IMR-90 (cell line): ENCODE measurements around the gene RRP1. TPM values are rescaled to one million over a fixed set of nuclear protein-coding genes. Genes with fewer than 3 reads are reported as not detected.

Experiments used
- ATAC-seq: fragments of 200-7000 bp; cut with Tn5 transposase; 2 replicates; pipeline ENCODE4 v1.9.1; 2020; ENCODE audit warnings: low read depth, mild to moderate bottlenecking, moderate library complexity
- BruUV-seq: library from RNA; stranded (reverse); fragments of 400-500 nt; replicated peaks from 2 replicates; lab custom pipeline; 2021; lab: Mats Ljungman, UMichigan
- CTCF ChIA-PET: fragments of 300-600 bp; formaldehyde crosslinking; extraction: SDS; loops from one replicate; lab custom pipeline; 2021; ENCODE audit warnings: antibody characterized with exemption; lab: Yijun Ruan, JAX
- POLR2A ChIA-PET: fragments of 300-600 bp; sonication (Branson Sonifier 250); formaldehyde crosslinking; loops from one replicate; lab custom pipeline; 2022; ENCODE audit warnings: antibody characterized with exemption; ENCODE audit not compliant: unreplicated experiment; lab: Charles Lee
- DNase-seq: peaks from one replicate; pipeline ENCODE4 v3.0.0; 2013
- H2AFZ ChIP-seq: replicated peaks from 2 replicates; pipeline ENCODE3; 2013; ENCODE audit warnings: low read length, mild to moderate bottlenecking; ENCODE audit not compliant: poor library complexity
- H2AK5ac ChIP-seq: 2 replicates; pipeline ENCODE4 v1.6.1; 2013; ENCODE audit warnings: low read depth, low read length, inconsistent platforms
- H2AK9ac ChIP-seq: replicated peaks from 2 replicates; pipeline ENCODE3; 2013; ENCODE audit warnings: mild to moderate bottlenecking, low read depth, low read length, moderate library complexity; ENCODE audit not compliant: poor library complexity
- H2BK120ac ChIP-seq: 2 replicates; pipeline ENCODE4 v1.6.1; 2013; ENCODE audit warnings: low read depth, low read length, inconsistent platforms
- H2BK15ac ChIP-seq: 3 replicates; pipeline ENCODE4 v1.6.1; 2013; ENCODE audit warnings: low read depth, low read length, inconsistent platforms
- H2BK20ac ChIP-seq: 2 replicates; pipeline ENCODE4 v1.6.1; 2013; ENCODE audit warnings: low read depth, mild to moderate bottlenecking, inconsistent platforms, low read length, moderate library complexity
- H2BK5ac ChIP-seq: 2 replicates; pipeline ENCODE4 v1.6.1; 2013; ENCODE audit warnings: mild to moderate bottlenecking, low read depth, low read length, inconsistent platforms; ENCODE audit not compliant: poor library complexity, severe bottlenecking
- H3K14ac ChIP-seq: replicated peaks from 2 replicates; pipeline ENCODE4 v1.6.1; 2013; ENCODE audit warnings: low read depth, low read length, inconsistent platforms
- H3K18ac ChIP-seq: 2 replicates; pipeline ENCODE4 v1.6.1; 2013; ENCODE audit warnings: low read depth, low read length, control low read depth
- H3K23ac ChIP-seq: 2 replicates; pipeline ENCODE4 v1.6.1; 2013; ENCODE audit warnings: low read depth, low read length, inconsistent platforms
- H3K27ac ChIP-seq: 2 replicates; pipeline ENCODE4 v1.5.1; 2013; ENCODE audit warnings: mild to moderate bottlenecking, control low read depth, low read length; ENCODE audit not compliant: insufficient read depth
- H3K27me3 ChIP-seq: 2 replicates; pipeline ENCODE4 v1.6.1; 2013; ENCODE audit warnings: low read length; ENCODE audit not compliant: control insufficient read depth, insufficient read depth
- H3K36me3 ChIP-seq: 2 replicates; pipeline ENCODE4 v1.6.1; 2013; ENCODE audit warnings: low read length, mixed read lengths; ENCODE audit not compliant: control insufficient read depth, insufficient read depth
- H3K4ac ChIP-seq: 2 replicates; pipeline ENCODE4 v1.6.1; 2013; ENCODE audit warnings: low read depth, low read length, inconsistent platforms
- H3K4me1 ChIP-seq: 2 replicates; pipeline ENCODE4 v1.6.1; 2013; ENCODE audit warnings: low read length, mixed read lengths; ENCODE audit not compliant: control insufficient read depth, insufficient read depth
- H3K4me2 ChIP-seq: 2 replicates; pipeline ENCODE4 v1.6.1; 2013; ENCODE audit warnings: low read depth, mild to moderate bottlenecking, control low read depth, low read length, moderate library complexity
- H3K4me3 ChIP-seq: 2 replicates; pipeline ENCODE4 v1.5.1; 2013; ENCODE audit warnings: low read depth, mild to moderate bottlenecking, control low read depth, low read length, moderate library complexity; ENCODE audit not compliant: insufficient read depth
- H3K56ac ChIP-seq: 2 replicates; pipeline ENCODE4 v1.6.1; 2013; ENCODE audit warnings: low read length, inconsistent platforms; ENCODE audit not compliant: insufficient read depth; ENCODE audit errors: extremely low read depth
- H3K79me1 ChIP-seq, 2 experiments: 2 replicates each; pipeline ENCODE4 v1.6.1; 2013; ENCODE audit warnings: low read length in 2 of 2, inconsistent platforms in 1 of 2, low read depth in 1 of 2
- H3K9ac ChIP-seq: 2 replicates; pipeline ENCODE4 v1.6.1; 2013; ENCODE audit warnings: low read depth, low read length, control low read depth
- H3K9me1 ChIP-seq: 2 replicates; pipeline ENCODE4 v1.6.1; 2013; ENCODE audit warnings: low read length, inconsistent platforms; ENCODE audit not compliant: insufficient read depth
- H3K9me3 ChIP-seq: 2 replicates; pipeline ENCODE4 v1.6.1; 2013; ENCODE audit warnings: low read length; ENCODE audit not compliant: control insufficient read depth, insufficient read depth
- H4K20me1 ChIP-seq: 2 replicates; pipeline ENCODE4 v1.6.1; 2013; ENCODE audit warnings: low read length, inconsistent platforms; ENCODE audit not compliant: insufficient read depth
- H4K5ac ChIP-seq: 2 replicates; pipeline ENCODE4 v1.6.1; 2013; ENCODE audit warnings: mild to moderate bottlenecking, low read depth, low read length, control low read depth
- H4K8ac ChIP-seq, 2 experiments: 2 replicates each; pipeline ENCODE4 v1.6.1; 2013; ENCODE audit warnings: low read depth in 2 of 2, low read length in 2 of 2, control low read depth in 1 of 2, inconsistent platforms in 1 of 2
- H4K91ac ChIP-seq: 2 replicates; pipeline ENCODE4 v1.6.1; 2013; ENCODE audit warnings: low read depth, low read length, inconsistent platforms; ENCODE audit not compliant: insufficient read depth
- CEBPB ChIP-seq: IDR thresholded peaks from 2 replicates; pipeline ENCODE4 v1.6.1; 2012; ENCODE audit warnings: low read depth, low read length, improper control_type of control experiment
- CHD1 ChIP-seq: IDR thresholded peaks from 2 replicates; pipeline ENCODE4 v1.6.1; 2012; ENCODE audit warnings: low read depth, low read length, improper control_type of control experiment
- FOS ChIP-seq: fragments of 150-350 bp; IDR thresholded peaks from 2 replicates; pipeline ENCODE4 v1.6.1; 2016; ENCODE audit warnings: low read depth, low read length
- MAFK ChIP-seq: IDR thresholded peaks from 2 replicates; pipeline ENCODE4 v1.6.1; 2012; ENCODE audit warnings: low read depth, low read length, improper control_type of control experiment
- MAZ ChIP-seq: IDR thresholded peaks from 2 replicates; pipeline ENCODE4 v1.6.1; 2012; ENCODE audit warnings: low read depth, mild to moderate bottlenecking, low read length, improper control_type of control experiment, moderate library complexity, borderline replicate concordance
- MXI1 ChIP-seq: IDR thresholded peaks from 2 replicates; pipeline ENCODE4 v1.6.1; 2012; ENCODE audit warnings: low read depth, mild to moderate bottlenecking, low read length, moderate library complexity, borderline replicate concordance
- NFE2L2 ChIP-seq: fragments of 150-350 bp; IDR thresholded peaks from 2 replicates; pipeline ENCODE4 v1.6.1; 2016; ENCODE audit warnings: low read depth, mild to moderate bottlenecking, low read length
- RCOR1 ChIP-seq: IDR thresholded peaks from 2 replicates; pipeline ENCODE4 v1.6.1; 2012; ENCODE audit warnings: mild to moderate bottlenecking, low read length, improper control_type of control experiment; ENCODE audit not compliant: insufficient replicate concordance
- WGBS, 2 experiments: methylation state at CpG; one replicate each; pipeline versions ENCODE4 v1.1.5 to v1.1.7; 2013; ENCODE audit warnings: missing lambda C conversion rate in 2 of 2; ENCODE audit not compliant: insufficient read length in 1 of 2; ENCODE audit errors: extremely low coverage in 2 of 2; 5-methylcytosine and 5-hydroxymethylcytosine counted together
- dilution Hi-C: fragments of 300-500 bp; cut with HindIII; formaldehyde crosslinking; loops from one replicate; pipeline ENCODE4 v1.14.3; 2018; ENCODE audit warnings: low sequenced_read_pairs; ENCODE audit not compliant: unreplicated experiment
- in situ Hi-C: fragments of 300-500 bp; cut with MboI; formaldehyde crosslinking; loops from 3 replicates; pipeline ENCODE4 v1.14.3; 2019; ENCODE audit warnings: low sequenced_read_pairs, inconsistent platforms, mixed read lengths
- intact Hi-C: fragments of 100-400 bp; cut with micrococcal nuclease; formaldehyde crosslinking; loops from 2 replicates; pipeline ENCODE4 v1.10.0; 2022
- polyA plus RNA-seq, 3 experiments: library from polyadenylated mRNA; depleted of rRNA; stranded (reverse); fragments of >200 nt; gene quantifications; 2 replicates each; pipeline ENCODE4 v1.2.3, GENCODE V29; 2012; ENCODE audit warnings: low replicate concordance in 1 of 3
- total RNA-seq: library from RNA; depleted of rRNA; stranded (reverse); fragments of >200 nt; gene quantifications from 2 replicates; pipeline ENCODE4 v1.2.3, GENCODE V29; 2012
- TF ChIP-seq, protein P1 (sequence below): fragments of 150-350 bp; IDR thresholded peaks from 2 replicates; pipeline ENCODE4 v1.6.1; 2017; ENCODE audit warnings: mild to moderate bottlenecking, antibody characterized with exemption, low read length, low read depth
- TF ChIP-seq, protein P2 (sequence below): fragments of 150-350 bp; IDR thresholded peaks from 2 replicates; pipeline ENCODE4 v1.6.1; 2016; ENCODE audit warnings: low read depth, mild to moderate bottlenecking, low read length, moderate library complexity, borderline replicate concordance
- TF ChIP-seq, protein P3 (sequence below): conservative IDR thresholded peaks from 2 replicates; pipeline ENCODE4 v1.5.1; 2012; ENCODE audit warnings: mild to moderate bottlenecking, low read depth, low read length, improper control_type of control experiment

The RRP1 gene
- total and polyA plus RNA-seq, 2 of the 4 experiments (the other 2 are of a cell fraction), result 20.2 to 23.3 TPM

DNA sequence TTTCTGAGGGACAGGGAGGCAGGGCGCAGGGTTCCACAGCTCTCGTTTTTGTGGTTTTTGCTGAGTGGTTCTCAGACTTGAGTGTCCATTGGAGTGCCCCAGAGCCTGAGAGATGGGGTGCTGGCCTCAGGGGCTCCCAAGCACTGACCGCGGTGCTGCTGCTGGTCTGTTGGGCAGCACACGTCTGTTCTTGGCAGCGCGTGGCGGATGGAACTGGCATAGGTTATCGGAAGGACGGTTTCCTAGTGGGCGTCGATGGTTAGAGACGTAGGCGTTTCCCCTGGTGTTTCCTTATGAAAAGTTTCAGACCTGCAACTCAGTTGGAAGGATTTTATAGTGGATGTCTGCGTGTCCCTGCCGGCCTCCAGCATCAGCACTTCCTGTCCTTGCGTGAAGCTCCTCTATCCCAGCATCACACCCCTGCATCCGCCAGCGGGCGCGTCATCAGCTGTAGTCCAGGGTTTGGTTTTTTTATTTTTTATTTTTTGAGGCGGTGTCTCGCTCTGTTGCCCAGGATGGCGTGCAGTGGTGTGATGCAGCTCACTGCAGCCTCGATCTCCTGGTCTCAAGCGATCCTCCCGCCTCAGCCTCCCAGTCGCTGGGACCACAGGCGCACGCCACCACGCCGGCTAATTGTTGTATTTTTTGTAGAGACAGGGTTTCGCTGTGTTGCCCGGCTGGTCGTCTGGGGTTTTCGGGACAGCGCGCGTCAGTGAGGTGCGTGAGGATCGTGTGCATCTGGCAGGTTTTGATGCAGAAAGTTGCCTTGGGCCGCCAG lies 11.8 kb downstream of the RRP1 start:
- in situ Hi-C loops, result no loop called here
- no peaks in the 10 kb centered on the region for H3K9me3 ChIP-seq
- no peaks in the 10 kb centered on the region for H3K27me3 ChIP-seq
- no peak overlapping the region for H2BK15ac ChIP-seq
- no peak overlapping the region for H3K27ac ChIP-seq
- ChIA-PET POLR2A (no interaction called here), CTCF (no interaction called here)
- no peaks in the 10 kb centered on the region for H3K9me1 ChIP-seq
- dilution Hi-C loops, result no loop called here
- H4K91ac ChIP-seq, result no peak overlapping the region
- H3K4ac ChIP-seq, result no peak overlapping the region
- no peak overlapping the region for H3K4me2 ChIP-seq
- no peak overlapping the region for H3K18ac ChIP-seq
- H2BK5ac ChIP-seq, result no peak overlapping the region
- H4K5ac ChIP-seq, result no peak overlapping the region
- H2AK9ac ChIP-seq, result no peak overlapping the region
- no peak overlapping the region for H3K9ac ChIP-seq
- intact Hi-C loops, result no loop called here
- peaks cover 77% of the 10 kb centered on the region for H3K36me3 ChIP-seq
- H4K20me1 ChIP-seq, result peaks cover 5% of the 10 kb centered on the region
- BruUV-seq, result no TSS peak
- H3K56ac ChIP-seq, result no peak overlapping the region
- no peak for DNase-seq
- TF ChIP-seq NFE2L2 (no peak), FOS (no peak), RCOR1 (no peak), MAZ (no peak), CEBPB (no peak), MAFK (no peak), MXI1 (no peak), CHD1 (no peak)
- TF ChIP-seq, protein P1, sequence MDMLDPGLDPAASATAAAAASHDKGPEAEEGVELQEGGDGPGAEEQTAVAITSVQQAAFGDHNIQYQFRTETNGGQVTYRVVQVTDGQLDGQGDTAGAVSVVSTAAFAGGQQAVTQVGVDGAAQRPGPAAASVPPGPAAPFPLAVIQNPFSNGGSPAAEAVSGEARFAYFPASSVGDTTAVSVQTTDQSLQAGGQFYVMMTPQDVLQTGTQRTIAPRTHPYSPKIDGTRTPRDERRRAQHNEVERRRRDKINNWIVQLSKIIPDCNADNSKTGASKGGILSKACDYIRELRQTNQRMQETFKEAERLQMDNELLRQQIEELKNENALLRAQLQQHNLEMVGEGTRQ, result no peak
- TF ChIP-seq, protein P2, sequence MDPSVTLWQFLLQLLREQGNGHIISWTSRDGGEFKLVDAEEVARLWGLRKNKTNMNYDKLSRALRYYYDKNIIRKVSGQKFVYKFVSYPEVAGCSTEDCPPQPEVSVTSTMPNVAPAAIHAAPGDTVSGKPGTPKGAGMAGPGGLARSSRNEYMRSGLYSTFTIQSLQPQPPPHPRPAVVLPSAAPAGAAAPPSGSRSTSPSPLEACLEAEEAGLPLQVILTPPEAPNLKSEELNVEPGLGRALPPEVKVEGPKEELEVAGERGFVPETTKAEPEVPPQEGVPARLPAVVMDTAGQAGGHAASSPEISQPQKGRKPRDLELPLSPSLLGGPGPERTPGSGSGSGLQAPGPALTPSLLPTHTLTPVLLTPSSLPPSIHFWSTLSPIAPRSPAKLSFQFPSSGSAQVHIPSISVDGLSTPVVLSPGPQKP, result no peak
- TF ChIP-seq, protein P3, sequence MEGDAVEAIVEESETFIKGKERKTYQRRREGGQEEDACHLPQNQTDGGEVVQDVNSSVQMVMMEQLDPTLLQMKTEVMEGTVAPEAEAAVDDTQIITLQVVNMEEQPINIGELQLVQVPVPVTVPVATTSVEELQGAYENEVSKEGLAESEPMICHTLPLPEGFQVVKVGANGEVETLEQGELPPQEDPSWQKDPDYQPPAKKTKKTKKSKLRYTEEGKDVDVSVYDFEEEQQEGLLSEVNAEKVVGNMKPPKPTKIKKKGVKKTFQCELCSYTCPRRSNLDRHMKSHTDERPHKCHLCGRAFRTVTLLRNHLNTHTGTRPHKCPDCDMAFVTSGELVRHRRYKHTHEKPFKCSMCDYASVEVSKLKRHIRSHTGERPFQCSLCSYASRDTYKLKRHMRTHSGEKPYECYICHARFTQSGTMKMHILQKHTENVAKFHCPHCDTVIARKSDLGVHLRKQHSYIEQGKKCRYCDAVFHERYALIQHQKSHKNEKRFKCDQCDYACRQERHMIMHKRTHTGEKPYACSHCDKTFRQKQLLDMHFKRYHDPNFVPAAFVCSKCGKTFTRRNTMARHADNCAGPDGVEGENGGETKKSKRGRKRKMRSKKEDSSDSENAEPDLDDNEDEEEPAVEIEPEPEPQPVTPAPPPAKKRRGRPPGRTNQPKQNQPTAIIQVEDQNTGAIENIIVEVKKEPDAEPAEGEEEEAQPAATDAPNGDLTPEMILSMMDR, result no peak
- H2BK120ac ChIP-seq, result no peak overlapping the region
- no peak overlapping the region for H4K8ac ChIP-seq
- H3K4me3 ChIP-seq, result no peak overlapping the region
- ATAC-seq, result no peak
- H2BK20ac ChIP-seq, result no peak overlapping the region
- H3K14ac ChIP-seq, result no peak overlapping the region
- no peak overlapping the region for H2AK5ac ChIP-seq
- H3K79me1 ChIP-seq, result peaks cover 4 to 6% of the 10 kb centered on the region in 2 experiments; a peak in 2 of 4 replicates
- H2AFZ ChIP-seq, result no peak overlapping the region
- no peaks in the 10 kb centered on the region for H3K4me1 ChIP-seq
- no peak overlapping the region for H3K23ac ChIP-seq
- 99% methylated on average over 20 of the region's 42 CpGs; no CpG with 5 or more reads in 1 of the 2 experiments for WGBS, 2 experiments
